Measurements from ENCODE around the gene BAIAP2L2.
"Not testable (repeated sequence)": the region's sequence is repeated elsewhere in the genome, so short reads cannot be mapped to it uniquely, and the experiment has no call there.

BAIAP2L2 gene

GRCh38 chr22:38110008-38110862 lies at the start of gene BAIAP2L2:
Gene BAIAP2L2 (minus strand): TSS chr22:38110684. CDS start chr22:38110525, 159 bp downstream.
- no peak for DNase-seq (ENCODE audit: low read depth, low spot score)

- no peak for DNase-seq (ENCODE audit: low read depth, low spot score)
Measured at GRCh38 chr22:38155703-38156102, 45.2 kb upstream of the BAIAP2L2 start.

GRCh38 chr22:38154563-38154915 lies 44.1 kb upstream of the BAIAP2L2 start:
- not testable (repeated sequence) for DNase-seq (ENCODE audit: low read depth, low spot score)

- no peak for DNase-seq (ENCODE audit: low read depth, low spot score)
Measured at GRCh38 chr22:38153821-38154562, 43.5 kb upstream of the BAIAP2L2 start.

GRCh38 chr22:38151126-38151500 lies 40.6 kb upstream of the BAIAP2L2 start:
- DNase-seq (ENCODE audit: low read depth, low spot score): no peak

GRCh38 chr22:38148245-38148644 lies 37.8 kb upstream of the BAIAP2L2 start:
- no peak for DNase-seq (ENCODE audit: low read depth, low spot score)

GRCh38 chr22:38146166-38146565 lies 35.7 kb upstream of the BAIAP2L2 start:
- DNase-seq (ENCODE audit: low read depth, low spot score): not testable (repeated sequence)

- DNase-seq (ENCODE audit: low read depth, low spot score): no peak
Measured at GRCh38 chr22:38144025-38144405, 33.5 kb upstream of the BAIAP2L2 start.

GRCh38 chr22:38142606-38143005 lies 32.1 kb upstream of the BAIAP2L2 start:
- DNase-seq (ENCODE audit: low read depth, low spot score): no peak

- DNase-seq (ENCODE audit: low read depth, low spot score): no peak
Measured at GRCh38 chr22:38141217-38141973, 30.9 kb upstream of the BAIAP2L2 start.

GRCh38 chr22:38139901-38140300 lies 29.4 kb upstream of the BAIAP2L2 start:
- DNase-seq (ENCODE audit: low read depth, low spot score): no peak

GRCh38 chr22:38138961-38139360 lies 28.5 kb upstream of the BAIAP2L2 start:
- no peak for DNase-seq (ENCODE audit: low read depth, low spot score)

- no peak for DNase-seq (ENCODE audit: low read depth, low spot score)
Measured at GRCh38 chr22:38137876-38138687, 27.6 kb upstream of the BAIAP2L2 start.

GRCh38 chr22:38136607-38137006 lies 26.1 kb upstream of the BAIAP2L2 start:
- no peak for DNase-seq (ENCODE audit: low read depth, low spot score)

GRCh38 chr22:38135133-38135706 lies 24.7 kb upstream of the BAIAP2L2 start:
- DNase-seq (ENCODE audit: low read depth, low spot score): no peak

GRCh38 chr22:38133331-38133730 lies 22.8 kb upstream of the BAIAP2L2 start:
- DNase-seq (ENCODE audit: low read depth, low spot score): no peak

- no peak for DNase-seq (ENCODE audit: low read depth, low spot score)
Measured at GRCh38 chr22:38132794-38133193, 22.3 kb upstream of the BAIAP2L2 start.

- DNase-seq (ENCODE audit: low read depth, low spot score): no peak
Measured at GRCh38 chr22:38132136-38132535, 21.7 kb upstream of the BAIAP2L2 start.

- DNase-seq (ENCODE audit: low read depth, low spot score): no peak
Measured at GRCh38 chr22:38131399-38131798, 20.9 kb upstream of the BAIAP2L2 start.

GRCh38 chr22:38129856-38130255 lies 19.4 kb upstream of the BAIAP2L2 start:
- DNase-seq (ENCODE audit: low read depth, low spot score): no peak

- DNase-seq (ENCODE audit: low read depth, low spot score): no peak
Measured at GRCh38 chr22:38129021-38129420, 18.5 kb upstream of the BAIAP2L2 start.

All from activated CD4-positive, CD25-positive, alpha-beta regulatory T cell treated with anti-CD3 and anti-CD28 coated beads, Interleukin-2, amount 50 U/mL, for 16 hours (primary cell).